HL-60/S4 treated with phorbol 12-myristate 13-acetate at 8.2 ng/mL for 4 days and 3 days (cell line): Measurements from ENCODE around the gene CNN1.

ENCODE experiments used
- in situ Hi-C: fragments of 300-500 bp; cut with MboI; formaldehyde crosslinking; loops from 2 replicates; pipeline ENCODE4 v1.15.0; 2022; ENCODE audit warnings: low sequenced_read_pairs

CNN1 gene

DNA sequence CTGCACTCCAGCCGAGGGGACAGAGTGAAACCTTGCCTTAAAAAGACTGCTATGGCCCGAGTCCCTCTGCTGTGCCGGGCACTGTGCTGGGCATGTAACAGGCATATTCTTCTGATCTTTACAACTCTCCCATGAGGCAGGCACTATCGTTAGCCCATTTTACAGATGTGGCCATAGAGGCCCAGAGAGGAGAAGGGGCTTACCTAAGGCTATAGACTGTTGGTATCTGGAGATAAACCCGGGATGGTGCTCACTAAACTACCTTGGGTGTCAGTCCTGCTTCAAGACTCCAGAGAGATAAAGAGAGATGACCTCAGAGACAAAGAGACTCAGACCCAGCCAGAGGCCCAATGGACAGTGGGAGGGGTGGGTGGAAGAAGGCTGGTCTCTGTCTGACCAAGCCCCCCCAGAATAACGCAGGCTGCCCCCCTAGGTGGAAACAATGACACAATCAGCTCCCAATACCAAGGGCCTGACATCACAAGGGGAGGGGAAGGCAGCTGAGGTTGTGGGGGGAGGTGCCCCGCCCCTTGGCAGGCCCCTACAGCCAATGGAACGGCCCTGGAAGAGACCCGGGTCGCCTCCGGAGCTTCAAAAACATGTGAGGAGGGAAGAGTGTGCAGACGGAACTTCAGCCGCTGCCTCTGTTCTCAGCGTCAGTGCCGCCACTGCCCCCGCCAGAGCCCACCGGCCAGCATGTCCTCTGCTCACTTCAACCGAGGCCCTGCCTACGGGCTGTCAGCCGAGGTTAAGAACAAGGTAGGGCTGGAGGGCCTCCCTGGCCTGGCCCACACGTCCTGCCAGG, at the start of gene CNN1:
Gene CNN1 (plus strand): TSS at position 620 of the 805 bp plus-strand sequence. CDS start 77 bp downstream, at position 697.
- in situ Hi-C loops = no loop called here

DNA sequence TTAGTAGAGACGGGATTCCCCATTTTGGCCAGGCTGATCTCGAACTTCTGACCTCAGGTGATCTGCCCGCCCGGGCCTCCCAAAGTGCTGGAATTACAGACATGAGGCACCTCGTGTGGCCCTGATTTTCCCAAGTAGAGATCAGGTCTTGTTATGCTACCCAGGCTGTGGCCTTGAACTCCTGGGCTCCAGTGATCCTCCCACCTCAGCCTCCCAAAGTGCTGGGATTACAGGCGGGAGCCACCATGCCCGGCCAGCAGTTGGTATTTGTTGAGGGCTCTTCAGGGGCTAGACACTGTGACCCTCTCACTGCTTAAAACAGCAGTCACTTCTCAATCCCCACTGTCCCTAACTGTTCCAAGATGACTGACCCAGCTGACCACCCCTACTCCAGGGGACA, 49.3 kb upstream of the CNN1 start:
- in situ Hi-C loops = no loop called here

DNA sequence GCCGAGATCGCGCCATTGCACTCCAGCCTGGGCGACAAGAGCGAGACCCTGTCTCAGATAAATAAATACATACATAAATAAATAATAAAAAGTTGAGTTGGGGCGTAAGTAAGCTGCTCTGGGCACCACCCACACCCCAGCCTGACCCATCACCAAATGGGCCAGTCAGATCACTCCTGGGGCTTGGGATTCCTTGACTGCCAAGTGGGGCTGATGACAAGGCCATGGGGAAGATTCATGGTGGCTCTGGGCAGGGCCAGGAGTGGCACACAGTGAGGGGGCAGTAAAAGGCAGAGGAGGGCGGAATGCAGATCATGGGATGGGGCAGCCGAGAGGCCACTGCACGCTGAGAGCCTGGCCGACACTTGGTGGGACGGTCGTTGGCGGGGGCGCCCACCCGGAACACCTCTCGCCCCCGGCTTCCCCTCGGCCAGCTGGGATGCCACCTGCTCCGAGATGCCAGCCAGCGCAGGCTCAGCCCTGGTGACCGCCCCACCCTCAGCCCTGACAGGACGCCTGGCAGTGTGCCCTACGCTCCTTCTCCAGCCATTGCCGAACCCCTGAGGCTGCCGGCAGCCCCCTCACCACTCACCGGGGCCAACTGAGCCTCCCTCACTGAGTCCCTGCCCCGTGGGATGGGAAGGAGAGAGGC, 43.9 kb upstream of the CNN1 start:
- in situ Hi-C loops = no loop called here

DNA sequence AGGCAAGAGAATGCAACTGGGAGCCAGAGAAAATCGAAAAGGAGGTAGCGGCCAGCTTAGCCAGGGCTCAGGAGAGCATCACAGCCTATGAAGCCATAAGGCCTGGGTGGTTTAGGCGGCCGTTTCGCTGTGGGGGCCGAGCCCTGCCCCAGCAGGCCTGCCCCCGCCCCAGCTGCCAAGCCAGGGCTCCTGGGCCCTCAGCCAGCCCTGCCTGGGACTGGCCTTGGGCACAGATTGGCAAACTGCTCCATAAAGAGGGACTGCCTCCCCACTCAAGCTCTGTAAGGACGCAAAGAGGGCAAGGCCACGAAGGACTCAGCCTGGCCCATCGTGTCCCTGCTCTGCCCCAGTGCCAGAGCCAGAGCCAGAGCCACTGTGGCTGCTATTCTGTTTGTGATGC, 43.2 kb upstream of the CNN1 start:
- in situ Hi-C loops = no loop called here

DNA sequence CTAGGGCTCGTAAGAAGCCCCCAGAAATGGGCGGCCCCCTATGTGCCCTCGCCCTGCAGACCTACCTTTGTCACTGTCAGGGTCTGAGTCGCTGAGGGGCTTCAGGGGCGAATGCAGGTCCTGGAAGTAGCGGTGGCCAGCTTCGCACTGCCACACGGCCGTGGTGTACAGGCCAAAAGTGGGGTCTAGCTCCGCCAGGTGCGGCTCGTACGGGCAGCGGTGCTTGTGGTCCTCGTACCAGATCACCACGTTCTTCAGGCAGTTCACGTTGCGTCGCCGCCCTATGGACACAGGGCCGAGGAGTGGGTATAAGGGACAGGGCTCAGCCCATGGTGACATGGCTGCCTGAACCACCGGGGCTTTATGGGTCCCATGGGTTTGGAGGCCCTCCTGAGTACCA, 42.8 kb upstream of the CNN1 start:
- in situ Hi-C loops = no loop called here

DNA sequence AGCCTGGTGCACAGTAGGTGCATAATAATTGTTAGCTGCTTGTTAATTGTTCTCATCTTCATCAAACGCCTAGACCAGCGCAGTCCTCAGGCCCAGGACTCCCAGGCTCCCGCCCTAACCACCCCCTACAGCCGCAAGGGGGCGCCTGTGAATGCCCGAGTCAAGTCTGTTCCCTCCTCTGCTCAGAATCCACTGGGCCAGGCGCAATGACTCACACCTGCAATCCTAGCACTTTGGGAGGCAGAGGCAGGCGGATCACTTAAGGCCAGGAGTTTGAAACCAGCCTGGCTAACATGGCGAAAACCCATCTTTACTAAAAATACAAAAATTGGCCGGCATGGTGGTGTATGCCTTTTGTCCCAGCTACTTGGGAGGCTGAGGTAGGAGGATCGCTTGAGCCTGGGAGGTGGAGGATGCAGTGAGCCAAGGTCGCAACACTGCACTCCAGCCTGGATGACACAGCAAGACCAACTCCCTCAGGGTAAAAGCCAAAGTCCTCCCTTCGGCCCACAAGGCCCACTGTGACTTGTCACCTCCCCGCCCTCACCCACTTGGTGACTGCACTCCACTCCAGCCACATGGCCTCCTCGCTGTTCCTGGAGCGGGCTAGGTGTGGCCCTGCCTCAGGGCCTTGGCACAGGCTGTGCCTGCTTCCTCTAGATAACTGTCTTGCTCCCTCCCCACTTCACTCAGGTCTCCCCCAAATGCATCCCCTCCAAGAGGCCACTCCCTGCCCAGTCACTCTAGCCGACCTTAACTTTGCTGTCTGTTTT, 42.1 kb upstream of the CNN1 start:
- in situ Hi-C loops = no loop called here

DNA sequence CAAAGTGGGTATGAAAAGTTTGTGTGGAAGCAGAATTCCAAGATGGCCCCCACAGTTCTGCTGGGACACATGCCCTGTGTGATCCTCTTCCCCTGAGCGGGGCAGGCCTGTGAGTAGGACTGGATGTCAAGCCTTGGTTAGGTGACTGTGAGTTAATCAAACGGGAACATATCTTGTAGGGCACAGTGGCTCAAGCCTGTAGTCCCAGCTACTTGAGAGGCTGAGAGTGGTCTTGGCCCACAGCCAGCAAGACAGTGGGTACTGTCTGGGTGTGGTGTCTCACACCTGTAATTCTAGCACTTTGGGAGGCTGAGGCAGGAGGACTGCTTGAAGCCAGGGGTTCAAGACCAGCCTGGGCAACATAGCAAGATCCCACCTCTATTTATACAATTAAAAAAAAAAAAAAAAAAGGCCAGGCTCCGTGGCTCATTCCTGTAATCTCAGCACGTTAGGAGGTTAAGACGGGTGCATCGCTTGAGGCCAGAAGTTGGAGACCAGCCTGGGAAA, 39.4 kb upstream of the CNN1 start:
- in situ Hi-C loops = no loop called here

DNA sequence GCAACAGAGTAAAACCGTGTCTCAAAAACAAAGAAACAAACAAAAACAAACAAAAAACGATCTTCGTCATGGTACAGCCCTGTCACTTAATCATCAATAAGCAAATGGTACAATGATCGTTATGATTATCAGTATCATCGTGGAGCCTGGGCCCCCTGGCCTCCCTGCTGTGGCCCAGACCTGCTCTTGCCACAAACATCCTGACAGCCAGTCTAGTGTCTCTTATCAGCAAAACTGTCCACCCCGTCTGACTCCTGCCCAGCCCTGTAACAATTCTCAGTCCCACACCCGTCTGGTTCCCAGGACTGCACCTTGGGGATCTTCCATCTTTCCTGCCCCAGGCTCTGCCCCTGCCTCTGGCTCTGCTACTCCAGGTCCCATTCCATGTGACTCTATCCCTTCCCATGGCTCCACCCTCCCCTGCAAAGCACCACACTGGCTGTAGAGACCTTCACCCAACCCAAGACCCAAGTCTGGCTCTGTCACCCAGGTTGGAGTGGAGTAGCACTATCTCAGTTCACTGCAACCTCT, 38.7 kb upstream of the CNN1 start:
- in situ Hi-C loops = no loop called here

DNA sequence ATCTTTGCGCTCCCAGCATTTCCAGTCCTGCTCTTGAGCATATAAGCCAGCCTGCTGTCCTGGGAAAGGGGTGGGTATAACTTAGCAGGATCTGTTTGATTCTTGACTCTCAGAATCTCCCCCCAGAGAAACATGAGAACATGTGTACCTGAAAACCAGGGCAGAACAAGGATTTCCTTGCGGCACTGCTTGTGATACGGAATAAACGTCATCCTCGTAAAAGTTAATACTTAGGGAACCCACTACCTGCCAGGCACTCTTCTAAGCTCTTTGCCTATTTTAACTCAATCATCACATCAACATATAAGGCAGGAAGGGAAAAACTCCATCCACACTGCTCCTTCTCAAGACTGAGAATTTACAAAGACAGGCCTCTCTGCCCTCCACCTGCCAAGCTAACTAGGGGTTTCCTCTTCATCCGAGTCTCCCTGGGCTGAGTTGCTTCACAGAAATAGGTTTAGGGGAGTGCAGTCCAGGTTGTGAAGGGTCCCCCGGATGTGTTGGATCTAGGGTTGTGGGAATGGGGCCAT, 34.1 kb upstream of the CNN1 start:
- in situ Hi-C loops = no loop called here

DNA sequence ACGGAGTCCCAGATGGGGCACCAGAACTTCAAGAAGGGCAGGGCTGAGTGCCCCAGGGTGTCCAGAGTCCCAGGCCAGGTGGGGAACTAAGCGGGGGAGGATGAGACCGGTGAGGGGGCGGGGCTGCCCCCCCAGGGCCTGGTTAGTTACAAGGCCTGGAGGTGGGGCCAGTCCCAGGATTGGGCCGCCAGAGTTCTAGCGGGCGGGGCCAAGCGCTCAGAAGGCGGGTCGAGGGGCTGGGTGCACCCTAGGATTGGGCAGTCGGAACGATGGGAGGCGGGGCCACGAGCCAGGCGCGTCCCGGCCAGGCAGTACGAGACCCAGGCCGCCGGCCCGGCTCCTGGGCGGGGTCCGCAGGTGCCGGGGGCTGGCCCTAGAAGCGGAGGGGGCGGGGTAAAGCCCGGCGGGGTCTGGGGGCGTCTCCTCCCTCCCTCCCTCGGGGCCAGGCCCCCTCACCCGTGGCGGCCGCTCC, 33.6 kb upstream of the CNN1 start:
- in situ Hi-C loops = no loop called here

DNA sequence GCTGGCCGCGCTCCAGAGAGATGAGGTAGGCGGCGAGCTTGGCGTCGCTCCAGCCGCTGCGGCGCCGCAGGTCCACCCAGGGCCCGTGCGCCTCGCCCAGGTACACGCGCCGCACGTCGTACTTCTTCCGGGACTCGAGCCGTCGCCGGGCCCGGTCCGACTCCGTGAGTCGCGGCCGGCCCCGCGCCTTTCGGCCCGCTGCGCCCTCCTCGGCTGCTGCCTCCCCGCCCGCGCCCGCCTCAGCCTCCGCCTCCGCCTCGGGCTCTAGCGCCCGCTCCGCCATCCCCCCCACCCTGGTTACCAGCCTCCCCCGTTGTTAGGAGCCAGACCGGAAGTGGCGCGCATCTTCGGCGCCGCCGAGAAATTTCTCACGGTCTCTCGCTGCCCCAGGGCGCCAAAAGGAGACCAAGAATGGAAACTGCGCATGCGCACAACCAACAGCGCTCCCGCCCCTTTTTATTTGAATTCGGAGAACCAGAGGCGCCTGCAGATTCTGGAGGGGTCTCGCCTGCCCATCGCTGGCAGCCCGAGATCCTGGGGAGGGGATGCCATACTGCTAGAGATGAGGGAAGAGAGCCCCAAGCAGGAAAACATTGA, 33.0 kb upstream of the CNN1 start, which contains the start of gene ZNF653:
Gene ZNF653 (minus strand): TSS at position 336 of the 597 bp plus-strand sequence. CDS start 53 bp downstream, at position 283.
- in situ Hi-C loops = no loop called here

DNA sequence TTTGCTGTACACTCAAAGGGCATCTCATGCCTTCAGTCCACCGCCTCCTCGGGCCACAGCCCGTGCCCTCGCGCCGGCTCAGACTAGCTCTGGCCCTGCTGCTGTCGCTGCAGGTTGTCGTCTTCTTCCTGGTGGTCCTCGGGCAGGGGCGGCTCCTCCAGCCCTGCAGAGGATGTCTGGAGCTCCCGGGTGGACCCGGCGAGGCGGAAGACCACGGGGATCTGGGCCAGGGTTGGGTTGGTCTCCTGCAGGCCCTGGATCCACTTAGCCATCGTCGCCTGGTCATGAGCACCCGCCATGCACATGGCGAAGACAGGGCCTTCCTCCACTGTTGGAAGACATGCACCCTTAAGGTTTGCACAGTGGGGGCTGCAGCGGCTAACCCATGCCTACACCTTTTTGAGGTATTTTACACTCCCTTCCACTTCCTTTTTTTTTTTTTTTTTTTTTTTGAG, 32.5 kb upstream of the CNN1 start:
- in situ Hi-C loops = no loop called here

DNA sequence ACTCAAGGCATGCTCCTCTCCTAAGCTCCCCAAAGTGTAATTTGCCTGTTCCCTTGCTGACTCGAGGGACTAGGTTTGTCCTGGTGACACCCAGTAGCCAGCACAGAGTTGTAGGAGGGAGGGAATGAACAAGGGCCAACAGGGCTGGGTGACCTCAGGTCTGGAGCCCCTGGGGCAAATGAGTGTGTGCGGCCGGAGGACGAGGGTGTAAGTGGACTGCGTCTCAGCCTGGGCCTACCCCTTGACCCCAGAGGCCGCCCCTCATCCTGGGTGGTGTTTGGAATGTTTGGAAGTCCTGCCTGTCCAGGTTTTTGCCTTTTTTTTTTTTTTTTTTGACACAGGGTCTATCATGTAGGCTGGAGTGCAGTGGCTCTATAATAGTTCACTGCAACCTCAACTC, 31.7 kb upstream of the CNN1 start:
- in situ Hi-C loops = no loop called here

DNA sequence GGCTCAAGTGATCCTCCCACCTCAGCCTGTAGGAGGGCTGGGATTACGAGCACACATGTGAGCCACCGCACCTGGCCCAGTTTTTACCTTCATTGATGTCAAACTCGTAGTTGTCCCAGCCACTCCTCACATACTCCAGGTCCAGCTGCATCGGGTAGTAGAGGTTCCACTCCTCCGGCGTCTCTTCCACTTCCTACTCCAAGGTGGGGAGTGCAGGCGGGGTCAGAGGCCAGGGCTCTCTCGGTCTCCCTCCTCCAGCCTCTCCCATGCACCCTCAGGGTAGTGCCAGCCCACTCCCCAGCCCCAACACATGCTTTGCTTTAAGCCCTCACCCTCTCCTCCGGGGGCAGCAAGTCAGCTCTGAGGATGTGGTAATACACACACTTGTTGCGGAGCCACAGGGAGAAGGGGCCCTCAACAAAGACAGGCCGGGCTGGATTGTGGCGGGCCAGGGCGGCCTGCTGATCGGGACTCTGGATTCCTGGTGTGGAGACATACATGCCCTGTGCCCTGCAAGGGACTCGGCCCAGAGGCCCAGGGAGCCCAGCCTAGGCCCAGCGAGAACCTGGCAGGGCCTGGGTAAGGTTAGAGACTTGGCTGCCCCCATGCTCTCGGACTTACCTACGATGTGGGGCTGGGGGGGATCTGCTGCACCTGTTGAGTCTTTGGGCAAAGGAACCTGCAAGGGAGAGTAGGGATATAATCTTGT, 31.1 kb upstream of the CNN1 start:
- in situ Hi-C loops = no loop called here

DNA sequence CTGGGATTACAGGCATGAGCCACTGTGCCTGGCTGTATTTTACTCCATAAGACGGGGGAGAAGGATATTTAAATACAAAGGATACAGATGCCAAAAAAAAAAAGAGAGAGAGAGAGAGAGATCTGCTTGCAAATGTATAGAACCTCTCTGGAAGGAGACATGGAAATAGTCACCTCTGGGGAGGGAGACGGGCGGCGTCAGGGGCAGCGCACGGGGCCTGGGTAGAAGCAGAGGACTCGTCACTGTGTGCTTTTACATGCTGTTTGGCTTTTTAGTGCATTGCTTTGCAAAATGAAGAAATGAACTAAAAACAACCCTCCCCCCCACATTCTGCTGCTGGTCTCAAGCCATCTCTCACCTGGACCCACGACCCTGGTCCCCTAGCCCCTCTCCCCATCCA, 28.2 kb upstream of the CNN1 start:
- in situ Hi-C loops = no loop called here

DNA sequence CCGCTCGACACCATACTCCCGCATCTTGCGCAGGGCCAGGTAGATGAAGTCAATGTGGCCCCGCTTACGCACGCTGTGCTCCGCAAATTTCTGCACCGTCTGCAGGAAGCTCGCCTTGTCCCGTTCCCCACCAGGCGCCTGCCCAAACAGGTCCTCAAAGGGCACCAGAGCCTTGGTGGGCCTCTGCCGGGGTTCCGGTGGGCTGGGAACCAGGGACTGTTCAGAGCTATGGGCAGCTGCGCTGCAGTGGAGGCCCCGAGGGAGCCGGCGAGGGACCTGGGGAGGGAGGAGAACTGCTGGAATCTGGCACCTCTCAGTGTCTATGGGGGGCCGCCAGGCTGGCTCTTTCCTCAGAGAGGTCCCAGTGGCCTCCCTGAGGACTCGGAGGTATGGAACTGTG, 24.7 kb upstream of the CNN1 start:
- in situ Hi-C loops = no loop called here

DNA sequence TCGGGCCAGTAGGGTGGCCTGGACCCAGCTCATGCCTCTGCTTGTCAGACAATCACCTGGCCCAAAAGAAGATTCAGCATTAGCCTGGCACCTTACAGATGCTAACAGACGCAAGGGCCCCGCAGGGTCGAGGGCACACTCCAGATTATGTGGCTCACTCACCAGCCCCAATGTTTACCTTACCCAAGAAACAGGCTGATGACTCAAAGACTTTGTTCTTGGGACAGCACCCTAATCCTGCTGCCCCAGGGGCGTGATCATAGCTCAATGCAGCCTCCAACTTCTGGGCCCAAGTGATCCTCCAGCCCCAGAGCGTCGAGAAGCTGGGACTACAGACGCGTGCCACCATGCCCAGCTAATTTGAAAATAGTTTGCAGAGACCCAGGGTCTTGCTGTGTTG, 19.5 kb upstream of the CNN1 start:
- in situ Hi-C loops = no loop called here

DNA sequence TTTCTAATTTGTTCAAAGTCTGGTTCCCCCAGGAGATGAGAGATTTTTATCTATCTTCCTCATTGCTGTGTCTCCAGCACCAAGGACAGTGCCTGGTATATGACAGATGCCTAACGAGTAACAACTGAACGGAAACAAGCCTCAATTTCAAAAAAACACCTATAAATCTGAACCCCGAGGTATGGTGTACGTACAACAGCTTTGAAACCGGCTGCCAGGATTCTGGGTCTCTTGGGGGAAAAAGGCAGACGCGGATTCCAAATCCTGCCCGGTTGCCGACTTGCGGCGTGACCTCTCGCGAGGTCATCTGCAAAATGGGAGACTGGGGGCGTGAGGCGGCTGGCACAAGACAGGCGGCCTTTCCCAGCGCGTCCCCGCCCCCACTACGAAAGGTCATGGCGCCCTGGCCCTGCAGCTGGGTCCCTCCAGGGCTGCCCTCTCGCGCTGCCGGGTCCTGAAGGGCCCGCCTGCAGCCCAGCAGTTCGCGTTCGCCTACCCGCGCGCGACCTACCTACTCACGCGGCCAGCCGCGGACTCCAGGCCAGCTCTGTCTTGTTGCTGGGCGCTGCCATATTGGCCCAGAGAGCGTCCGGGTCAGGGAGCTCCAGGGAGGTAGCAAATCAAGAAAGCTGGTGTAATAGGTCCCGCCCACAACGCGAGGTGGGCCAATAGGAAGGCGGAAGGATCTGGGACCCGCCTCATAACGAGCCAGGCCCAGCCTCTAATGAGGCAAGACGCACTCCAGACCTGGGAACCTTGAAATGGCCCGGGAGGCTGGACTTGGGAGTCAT, 9.9 kb upstream of the CNN1 start, which contains the start of gene ECSIT:
Gene ECSIT (minus strand): TSS at position 584 of the 791 bp plus-strand sequence. CDS start 9,964 bp downstream, outside the sequence.
- in situ Hi-C loops = no loop called here

DNA sequence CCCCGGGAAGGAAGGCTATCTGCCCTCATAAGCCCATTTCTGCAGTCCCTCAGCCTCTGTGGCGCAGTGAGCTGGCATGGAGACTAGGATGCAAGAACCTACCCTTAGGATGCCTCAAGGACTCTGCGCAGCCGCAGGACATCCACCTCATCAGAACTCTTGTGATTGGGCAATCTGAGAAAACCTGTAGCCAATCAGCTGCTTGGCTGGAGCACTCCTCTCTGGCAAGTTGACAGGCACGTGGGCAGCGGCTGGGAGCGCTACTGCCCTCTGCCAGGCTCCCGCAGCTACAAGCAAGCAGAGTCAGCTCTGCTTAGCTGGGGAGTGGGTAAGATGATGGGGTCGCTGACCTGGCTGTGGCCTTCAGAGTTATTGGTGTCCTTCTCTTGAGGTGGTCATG, 8.2 kb upstream of the CNN1 start:
- in situ Hi-C loops = no loop called here
